Ovary (tissue), 3 donors: ENCODE data around the gene DESI1.

Experiments
- CTCF ChIP-seq, 3 donors: fragments of 450-650 bp in 2 of 3; fragments of 200-600 bp in 1 of 3; IDR thresholded peaks; one replicate each; pipeline versions ENCODE4 v1.5.1 to v1.8.0; 2016 to 2022; ENCODE audit warnings: antibody characterized with exemption in 3 of 3, mild to moderate bottlenecking in 1 of 3
- EP300 ChIP-seq: sonication (generic); formaldehyde crosslinking; IDR thresholded peaks from one replicate; pipeline ENCODE4 v1.6.1; 2017; ENCODE audit warnings: antibody characterized with exemption
- POLR2A ChIP-seq: fragments of 450-650 bp; IDR thresholded peaks from one replicate; pipeline ENCODE4 v1.6.1; 2017; ENCODE audit warnings: antibody characterized with exemption, mild to moderate bottlenecking, moderate library complexity
- donor health status: DM: no; HTN: no; CAD: no.

GRCh38 chr22:41587347-41587723, 33.5 kb downstream of the DESI1 start:
- TF ChIP-seq POLR2A (no peak), CTCF (IDR thresholded peaks at IDR 0.05) (no peak), EP300 (no peak)
